ENCODE data around the gene SIDT2. TPM values are rescaled to one million over a fixed set of nuclear protein-coding genes. Genes with fewer than 3 reads are reported as not detected.

SIDT2 gene
- total RNA-seq, 1 experiment from 2014 or later, result 47.6 TPM

DNA sequence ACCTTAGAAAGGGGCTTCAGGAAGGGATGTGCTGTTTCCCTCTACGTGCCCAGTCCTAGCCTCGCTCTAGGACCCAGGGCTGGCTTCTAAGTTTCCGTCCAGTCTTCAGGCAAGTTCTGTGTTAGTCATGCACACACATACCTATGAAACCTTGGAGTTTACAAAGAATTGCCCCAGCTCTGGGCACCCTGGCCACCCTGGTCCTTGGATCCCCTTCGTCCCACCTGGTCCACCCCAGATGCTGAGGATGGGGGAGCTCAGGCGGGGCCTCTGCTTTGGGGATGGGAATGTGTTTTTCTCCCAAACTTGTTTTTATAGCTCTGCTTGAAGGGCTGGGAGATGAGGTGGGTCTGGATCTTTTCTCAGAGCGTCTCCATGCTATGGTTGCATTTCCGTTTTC is 18.5 kb downstream of the SIDT2 start:
- CTCF ChIA-PET, result interaction anchor here (0.6 kb wide), 1 partner anchor 50 kb away, joined by 4 read pairs; no protein-coding TSS in a partner anchor

GRCh38 chr11:117197516-117198456 is 19.2 kb downstream of the SIDT2 start:
- Histone ChIP-seq H3K27me3 (ENCODE audit: control insufficient read depth, insufficient read depth, low read length) (no peaks in the 10 kb centered on the region), H3K36me3 (ENCODE audit: control insufficient read depth, insufficient read depth, low read length) (no peaks in the 10 kb centered on the region), H3K27ac (ENCODE audit: low read length) (no peak overlapping the region), H3K9me3 (ENCODE audit: control insufficient read depth, insufficient read depth, low read depth, low read length) (no peaks in the 10 kb centered on the region), H3K4me1 (ENCODE audit: control insufficient read depth, insufficient read depth, low read length) (peaks cover 6% of the 10 kb centered on the region), H3K4me3 (ENCODE audit: low read depth in 2 of 2, low read length in 2 of 2) (no peak overlapping the region)
- ChIA-PET POLR2A (no interaction called here), CTCF (no interaction called here)
- in situ Hi-C loops (cut with HindIII; ENCODE audit: low pct_unique_long_range_greater_than_20kb, low sequenced_read_pairs), result no loop called here
- intact Hi-C loops (cut with micrococcal nuclease; ENCODE audit: unreplicated experiment), result no loop called here
- no peak for TF ChIP-seq TCF7L2 (IDR thresholded peaks at IDR 0.05; ENCODE audit: low read depth, low read length)
- BruUV-seq (replicated peaks), result no TSS peak
- DNase-seq (ENCODE audit: low read depth, low spot score) (no peak), ATAC-seq (no peak)

More for the DNA sequence above, 18.5 kb downstream of the SIDT2 start:
- in situ Hi-C loops (cut with HindIII; ENCODE audit: low pct_unique_long_range_greater_than_20kb, low sequenced_read_pairs), result no loop called here
- POLR2A ChIA-PET, result no interaction called here
- no peak overlapping the region for H3K27ac ChIP-seq (ENCODE audit: low read length)
- H3K4me3 ChIP-seq (ENCODE audit: low read depth in 2 of 2, low read length in 2 of 2), result no peak overlapping the region
- ATAC-seq, result no peak
- H3K9me3 ChIP-seq (ENCODE audit: control insufficient read depth, insufficient read depth, low read depth, low read length), result no peaks in the 10 kb centered on the region
- TF ChIP-seq, protein P1, sequence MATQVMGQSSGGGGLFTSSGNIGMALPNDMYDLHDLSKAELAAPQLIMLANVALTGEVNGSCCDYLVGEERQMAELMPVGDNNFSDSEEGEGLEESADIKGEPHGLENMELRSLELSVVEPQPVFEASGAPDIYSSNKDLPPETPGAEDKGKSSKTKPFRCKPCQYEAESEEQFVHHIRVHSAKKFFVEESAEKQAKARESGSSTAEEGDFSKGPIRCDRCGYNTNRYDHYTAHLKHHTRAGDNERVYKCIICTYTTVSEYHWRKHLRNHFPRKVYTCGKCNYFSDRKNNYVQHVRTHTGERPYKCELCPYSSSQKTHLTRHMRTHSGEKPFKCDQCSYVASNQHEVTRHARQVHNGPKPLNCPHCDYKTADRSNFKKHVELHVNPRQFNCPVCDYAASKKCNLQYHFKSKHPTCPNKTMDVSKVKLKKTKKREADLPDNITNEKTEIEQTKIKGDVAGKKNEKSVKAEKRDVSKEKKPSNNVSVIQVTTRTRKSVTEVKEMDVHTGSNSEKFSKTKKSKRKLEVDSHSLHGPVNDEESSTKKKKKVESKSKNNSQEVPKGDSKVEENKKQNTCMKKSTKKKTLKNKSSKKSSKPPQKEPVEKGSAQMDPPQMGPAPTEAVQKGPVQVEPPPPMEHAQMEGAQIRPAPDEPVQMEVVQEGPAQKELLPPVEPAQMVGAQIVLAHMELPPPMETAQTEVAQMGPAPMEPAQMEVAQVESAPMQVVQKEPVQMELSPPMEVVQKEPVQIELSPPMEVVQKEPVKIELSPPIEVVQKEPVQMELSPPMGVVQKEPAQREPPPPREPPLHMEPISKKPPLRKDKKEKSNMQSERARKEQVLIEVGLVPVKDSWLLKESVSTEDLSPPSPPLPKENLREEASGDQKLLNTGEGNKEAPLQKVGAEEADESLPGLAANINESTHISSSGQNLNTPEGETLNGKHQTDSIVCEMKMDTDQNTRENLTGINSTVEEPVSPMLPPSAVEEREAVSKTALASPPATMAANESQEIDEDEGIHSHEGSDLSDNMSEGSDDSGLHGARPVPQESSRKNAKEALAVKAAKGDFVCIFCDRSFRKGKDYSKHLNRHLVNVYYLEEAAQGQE (IDR thresholded peaks at IDR 0.05; ENCODE audit: insufficient read depth in 1 of 2, low read depth in 2 of 2, low read length in 1 of 2), result no peak
- no peak for TF ChIP-seq POLR2AphosphoS5 (IDR thresholded peaks at IDR 0.05; ENCODE audit: low read depth, low read length)
- TF ChIP-seq SIN3A (IDR thresholded peaks at IDR 0.05; ENCODE audit: borderline replicate concordance, insufficient read depth, low read depth, low read length), result no peak
- TF ChIP-seq TCF7L2 (IDR thresholded peaks at IDR 0.05; ENCODE audit: low read depth, low read length), result no peak
- no peak for TF ChIP-seq CTCF (IDR thresholded peaks at IDR 0.05)
- no peaks in the 10 kb centered on the region for H3K36me3 ChIP-seq (ENCODE audit: control insufficient read depth, insufficient read depth, low read length)
- peaks cover 6% of the 10 kb centered on the region for H3K4me1 ChIP-seq (ENCODE audit: control insufficient read depth, insufficient read depth, low read length)
- BruUV-seq (replicated peaks), result no TSS peak
- intact Hi-C loops (cut with micrococcal nuclease; ENCODE audit: unreplicated experiment), result no loop called here
- no peaks in the 10 kb centered on the region for H3K27me3 ChIP-seq (ENCODE audit: control insufficient read depth, insufficient read depth, low read length)
- no peak for DNase-seq (ENCODE audit: low read depth, low spot score)

GRCh38 chr11:117198613-117199012 is 20.1 kb downstream of the SIDT2 start:
- DNase-seq (ENCODE audit: low read depth, low spot score), result no peak
- Histone ChIP-seq H3K4me3 (ENCODE audit: low read depth in 2 of 2, low read length in 2 of 2) (no peak overlapping the region; a peak in 1 of 4 replicates), H3K27me3 (ENCODE audit: control insufficient read depth, insufficient read depth, low read length) (no peaks in the 10 kb centered on the region), H3K36me3 (ENCODE audit: control insufficient read depth, insufficient read depth, low read length) (no peaks in the 10 kb centered on the region), H3K4me1 (ENCODE audit: control insufficient read depth, insufficient read depth, low read length) (peaks cover 6% of the 10 kb centered on the region), H3K9me3 (ENCODE audit: control insufficient read depth, insufficient read depth, low read depth, low read length) (no peaks in the 10 kb centered on the region), H3K27ac (ENCODE audit: low read length) (no peak overlapping the region)
- ATAC-seq, result no peak
- in situ Hi-C loops (cut with HindIII; ENCODE audit: low pct_unique_long_range_greater_than_20kb, low sequenced_read_pairs) (no loop called here), intact Hi-C loops (cut with micrococcal nuclease; ENCODE audit: unreplicated experiment) (no loop called here)
- POLR2A ChIA-PET, result no interaction called here
- CTCF ChIA-PET, result no interaction called here
- BruUV-seq (replicated peaks), result no TSS peak
- no peak for TF ChIP-seq TCF7L2 (IDR thresholded peaks at IDR 0.05; ENCODE audit: low read depth, low read length)
- no peak for TF ChIP-seq SIN3A (IDR thresholded peaks at IDR 0.05; ENCODE audit: borderline replicate concordance, insufficient read depth, low read depth, low read length)
- no peak; the same call in 1 of the 2 replicates for TF ChIP-seq POLR2AphosphoS5 (IDR thresholded peaks at IDR 0.05; ENCODE audit: low read depth, low read length)
- no peak for TF ChIP-seq CTCF (IDR thresholded peaks at IDR 0.05)
- TF ChIP-seq, protein P1 (IDR thresholded peaks at IDR 0.05; ENCODE audit: insufficient read depth in 1 of 2, low read depth in 2 of 2, low read length in 1 of 2), result no peak

All from Panc1 (cell line).